Measurements from ENCODE around the gene RFX4.

GRCh38 chr12:106710143-106710893, 127.5 kb downstream of the RFX4 start:
- no peak for TF ChIP-seq EZH2phosphoT487 (IDR thresholded peaks at IDR 0.05; ENCODE audit: borderline replicate concordance, low read depth, low read length)
- no peak for TF ChIP-seq CTCF (conservative IDR thresholded peaks at IDR 0.05; ENCODE audit: low read length)
